IPS-NIHi11 (cell line): Measurements from ENCODE around the gene HOXA5.

Experiments used
- DNase-seq: peaks from one replicate; pipeline ENCODE4 v3.0.0; 2012; ENCODE audit warnings: mixed read lengths, low spot score

HOXA5 gene

DNA sequence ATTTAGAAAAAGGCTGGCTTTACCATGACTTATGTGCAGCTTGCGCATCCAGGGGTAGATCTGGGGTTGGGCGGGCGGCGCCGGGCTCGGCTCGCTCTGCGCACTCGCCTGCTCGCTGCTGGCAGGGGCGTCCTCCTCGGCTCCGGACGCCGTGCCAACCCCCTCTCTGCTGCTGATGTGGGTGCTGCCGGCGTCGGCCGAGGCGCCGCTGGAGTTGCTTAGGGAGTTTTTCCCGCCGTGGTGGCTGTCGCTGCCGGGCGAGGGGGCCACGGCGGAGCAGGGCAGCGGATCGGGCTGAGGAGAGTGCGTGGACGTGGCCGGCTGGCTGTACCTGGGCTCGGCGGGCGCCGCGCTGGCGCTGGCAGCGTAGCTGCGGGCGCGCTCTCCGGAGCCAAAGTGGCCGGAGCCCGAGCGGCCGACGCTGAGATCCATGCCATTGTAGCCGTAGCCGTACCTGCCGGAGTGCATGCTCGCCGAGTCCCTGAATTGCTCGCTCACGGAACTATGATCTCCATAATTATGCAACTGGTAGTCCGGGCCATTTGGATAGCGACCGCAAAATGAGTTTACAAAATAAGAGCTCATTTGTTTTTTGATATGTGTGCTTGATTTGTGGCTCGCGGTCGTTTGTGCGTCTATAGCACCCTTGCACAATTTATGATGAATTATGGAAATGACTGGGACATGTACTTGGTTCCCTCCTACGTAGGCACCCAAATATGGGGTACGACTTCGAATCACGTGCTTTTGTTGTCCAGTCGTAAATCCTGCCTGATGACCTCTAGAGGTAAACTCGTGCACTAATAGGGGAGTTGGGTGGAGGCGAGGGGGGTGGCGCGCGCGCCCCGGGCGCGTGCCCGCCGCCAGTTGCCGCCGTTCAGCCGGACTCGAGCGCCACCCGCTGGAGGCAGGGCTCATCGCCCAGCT lies at the start of gene HOXA5:
HOXA5 (minus strand) TSS at position 659 of the 927 bp plus-strand sequence; CDS start at position 585, 74 bp downstream.
- DNase-seq: peak; percentile 90

DNA sequence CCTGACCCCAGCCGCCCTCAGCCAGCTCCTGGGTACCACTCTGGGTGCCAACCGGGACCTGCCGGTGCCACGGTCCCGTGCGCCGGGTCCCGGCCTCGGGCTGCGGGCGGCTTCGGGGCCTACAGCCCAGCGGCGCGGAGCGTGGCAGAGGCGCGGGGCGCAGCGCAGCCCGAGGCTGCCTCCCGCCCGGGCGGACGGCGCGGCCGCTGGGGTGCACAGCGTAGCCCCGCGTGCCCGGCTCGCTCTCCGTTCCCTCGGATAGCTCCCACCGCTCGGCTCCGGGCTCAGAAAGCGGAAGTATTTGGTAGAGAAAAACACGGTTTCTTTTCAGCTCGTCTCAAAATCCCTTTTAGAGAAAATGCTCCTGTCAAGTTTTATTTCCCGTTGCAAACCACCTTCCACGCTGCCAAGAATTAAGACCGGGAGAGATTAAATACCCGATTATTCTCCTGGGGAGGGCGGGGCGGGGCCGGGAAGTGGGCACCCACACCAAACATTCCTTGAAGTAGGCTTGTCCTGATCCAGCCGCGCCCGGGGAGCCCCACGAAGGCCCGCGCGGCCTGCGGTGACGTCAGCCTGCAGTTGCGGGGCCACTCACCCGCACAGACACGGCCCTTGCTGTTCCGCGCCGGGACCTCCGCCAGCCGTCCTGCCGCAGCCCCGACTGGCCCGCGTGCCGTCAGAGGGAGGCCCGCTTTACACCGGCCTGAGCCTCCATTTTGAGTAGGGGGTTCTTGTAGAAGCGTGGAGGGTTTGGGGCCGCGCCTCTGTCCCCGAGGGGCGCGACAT lies 49.3 kb upstream of the HOXA5 start:
- DNase-seq: no peak

DNA sequence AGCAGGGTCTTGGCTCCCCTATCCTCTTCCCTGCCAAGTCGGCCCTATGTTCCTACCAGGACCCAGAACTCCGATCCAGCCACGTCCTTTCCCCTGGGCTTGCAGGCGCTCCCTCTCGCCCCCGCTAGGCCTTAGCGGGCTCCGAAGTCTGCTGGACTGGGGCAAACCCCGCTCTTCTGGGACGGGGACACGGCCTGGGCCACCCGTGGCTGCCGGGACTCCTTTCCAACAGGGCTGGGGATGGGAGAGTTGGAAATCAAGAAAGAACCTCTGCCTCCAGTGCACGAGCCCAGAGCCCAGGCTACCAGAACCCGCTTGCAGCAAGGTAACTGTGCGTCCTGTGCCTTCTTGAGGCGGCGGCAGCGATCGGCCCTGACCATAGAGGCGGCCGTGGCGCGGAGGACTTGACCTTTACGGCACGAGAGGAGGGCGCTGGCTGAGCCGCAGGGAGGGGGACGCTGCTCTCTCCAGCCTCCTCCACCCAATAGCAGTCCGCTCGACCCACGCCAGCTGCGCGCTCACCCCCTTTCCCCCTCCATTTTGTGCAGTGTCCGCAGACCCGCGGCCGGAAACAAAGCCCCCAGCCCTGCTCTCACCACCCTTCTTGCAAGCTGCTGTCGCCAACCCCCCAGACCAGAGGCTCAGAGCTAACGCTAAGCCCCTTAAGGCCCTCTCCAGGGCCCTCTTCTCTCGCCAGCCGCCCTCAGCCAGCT lies 48.5 kb upstream of the HOXA5 start:
- DNase-seq: no peak

DNA sequence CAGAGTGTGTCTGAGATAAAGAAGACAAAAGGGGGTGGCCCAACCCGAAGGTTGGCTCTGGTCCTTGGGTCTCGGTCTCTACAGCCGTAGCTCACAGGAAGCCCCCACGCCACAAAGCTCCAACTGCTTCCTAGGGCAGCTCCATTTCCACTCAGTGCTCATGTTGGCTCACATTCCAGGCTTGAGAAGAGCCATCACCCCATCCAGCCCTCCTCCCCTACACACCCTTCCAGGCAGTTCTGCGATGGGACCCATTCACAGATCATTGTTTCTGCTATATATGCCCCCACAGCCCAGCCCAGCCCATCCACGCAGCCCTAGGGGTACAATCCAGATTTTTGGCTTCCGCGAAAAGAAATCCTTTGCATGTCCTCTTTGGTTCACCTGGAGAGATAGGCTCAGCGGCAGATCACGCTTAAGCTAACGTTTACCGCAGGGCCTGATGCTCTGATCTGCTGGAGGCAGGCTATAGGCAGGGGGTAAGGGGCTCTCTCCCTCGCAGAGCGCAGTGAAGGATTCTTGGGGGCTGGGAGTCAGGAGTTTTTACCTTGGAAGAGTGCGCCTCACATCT lies 47.8 kb upstream of the HOXA5 start:
- DNase-seq: no peak

DNA sequence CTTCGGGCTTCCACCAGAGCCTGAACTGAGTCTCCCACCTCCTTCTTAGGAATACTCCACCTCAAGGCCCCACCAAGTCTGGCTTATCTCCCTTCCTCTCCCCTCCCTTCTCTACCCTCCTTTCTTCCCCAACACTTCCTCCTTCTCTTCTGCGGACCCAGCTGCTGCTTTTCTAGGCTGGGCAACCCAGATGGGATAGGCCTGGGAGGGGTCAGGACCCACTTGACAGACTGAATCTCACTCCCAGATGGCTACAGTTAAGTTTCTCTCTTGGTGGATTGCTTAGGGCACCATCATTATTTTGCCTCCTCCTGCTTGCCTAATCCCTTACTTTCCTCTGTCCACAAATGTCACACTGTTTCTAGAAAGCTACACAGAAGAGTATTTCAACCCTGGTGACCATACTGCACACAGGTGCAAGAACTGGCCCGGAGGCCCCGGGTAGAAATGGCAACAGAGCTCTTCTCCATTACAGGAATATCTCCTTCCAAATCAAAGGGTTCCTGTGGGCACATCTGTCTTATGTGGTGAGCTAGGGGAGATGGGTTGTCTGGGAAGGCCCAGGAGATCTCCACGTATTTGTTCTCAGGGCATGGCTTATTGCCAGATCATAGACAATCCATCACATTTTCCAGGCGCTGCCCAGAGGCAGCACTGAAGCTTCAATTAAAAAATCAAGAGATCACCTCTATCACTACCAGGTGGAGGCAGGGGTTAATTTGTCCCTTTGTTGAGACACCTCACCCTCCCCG lies 46.7 kb upstream of the HOXA5 start:
- no peak for DNase-seq

DNA sequence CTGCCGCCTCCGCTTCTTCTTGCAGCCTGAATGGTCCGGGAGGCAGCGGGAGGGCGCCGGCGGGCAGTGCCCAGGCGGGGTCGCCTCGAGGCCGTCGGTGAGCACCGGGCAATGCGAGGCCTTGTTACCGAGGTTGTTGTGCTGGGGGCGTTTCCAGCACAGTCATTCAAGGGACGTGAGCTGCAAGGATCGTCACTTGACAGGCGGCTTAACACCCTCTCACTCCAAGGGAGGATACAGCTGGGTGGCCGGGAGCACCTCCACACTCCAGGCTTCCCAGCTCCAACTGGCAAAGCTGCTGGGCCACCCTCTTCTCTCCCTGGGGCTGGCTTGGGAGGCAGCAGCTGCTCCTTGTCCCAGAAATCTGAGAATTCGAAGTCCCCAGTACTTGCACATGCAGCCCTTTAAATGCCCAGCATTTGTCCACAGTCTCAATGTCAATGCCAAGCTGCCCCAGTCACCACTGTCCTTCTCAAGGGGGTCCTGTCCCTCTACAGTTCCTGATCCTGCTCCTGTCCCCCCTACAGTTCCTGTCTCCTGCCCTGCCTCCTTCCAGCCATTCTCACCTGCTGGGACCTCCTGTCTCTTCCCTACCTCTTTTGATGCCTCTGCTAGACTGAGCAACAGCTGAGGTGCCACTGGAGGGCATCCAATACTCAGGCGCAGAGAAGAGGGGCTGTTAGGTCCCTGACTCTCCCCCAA lies 46.0 kb upstream of the HOXA5 start:
- no peak for DNase-seq

DNA sequence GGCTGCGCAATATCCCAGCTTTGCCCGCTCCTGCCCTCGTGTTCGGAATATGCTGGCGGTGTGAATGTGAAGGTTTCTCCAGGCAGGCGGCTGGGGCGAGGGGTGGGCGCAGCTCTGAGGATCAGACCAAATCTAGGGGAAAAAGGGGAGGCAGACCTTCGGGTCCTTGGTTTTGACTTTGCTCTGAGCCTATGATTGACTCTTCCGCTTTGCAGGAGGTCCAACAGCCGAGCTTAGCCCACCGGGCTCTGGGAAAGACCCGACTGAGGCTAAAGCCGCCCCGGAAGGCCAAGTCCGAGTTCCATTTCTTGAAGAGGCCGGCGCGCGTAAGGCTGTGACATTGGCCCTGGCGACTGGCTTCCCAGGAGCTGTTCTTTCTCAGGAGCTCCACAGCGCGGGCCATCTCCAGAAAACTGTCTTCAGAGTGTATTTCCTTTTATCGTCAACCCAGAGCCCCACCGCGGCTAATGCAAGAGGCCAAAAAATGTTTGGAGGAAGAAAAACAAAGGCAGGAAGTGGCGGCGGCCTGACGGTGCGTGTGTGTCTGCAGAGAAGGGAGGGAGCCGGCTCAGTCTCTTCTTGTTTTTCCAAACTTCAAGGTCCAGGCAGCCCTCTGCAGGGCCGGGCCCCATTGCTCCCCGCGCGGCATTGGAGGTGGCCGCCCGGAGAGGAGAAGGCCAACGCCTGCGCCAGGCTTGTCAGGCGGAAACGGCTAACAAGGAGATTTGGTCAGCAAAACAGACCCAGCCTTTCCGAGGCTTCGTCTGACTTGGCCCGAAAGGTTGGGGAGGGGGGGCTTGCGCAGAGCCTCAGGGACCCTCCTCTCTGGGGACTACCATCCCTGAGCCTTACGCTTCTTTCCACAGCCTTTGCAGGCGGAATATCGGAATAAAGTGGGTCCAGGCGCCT lies 45.2 kb upstream of the HOXA5 start:
- peak; percentile 41 for DNase-seq

DNA sequence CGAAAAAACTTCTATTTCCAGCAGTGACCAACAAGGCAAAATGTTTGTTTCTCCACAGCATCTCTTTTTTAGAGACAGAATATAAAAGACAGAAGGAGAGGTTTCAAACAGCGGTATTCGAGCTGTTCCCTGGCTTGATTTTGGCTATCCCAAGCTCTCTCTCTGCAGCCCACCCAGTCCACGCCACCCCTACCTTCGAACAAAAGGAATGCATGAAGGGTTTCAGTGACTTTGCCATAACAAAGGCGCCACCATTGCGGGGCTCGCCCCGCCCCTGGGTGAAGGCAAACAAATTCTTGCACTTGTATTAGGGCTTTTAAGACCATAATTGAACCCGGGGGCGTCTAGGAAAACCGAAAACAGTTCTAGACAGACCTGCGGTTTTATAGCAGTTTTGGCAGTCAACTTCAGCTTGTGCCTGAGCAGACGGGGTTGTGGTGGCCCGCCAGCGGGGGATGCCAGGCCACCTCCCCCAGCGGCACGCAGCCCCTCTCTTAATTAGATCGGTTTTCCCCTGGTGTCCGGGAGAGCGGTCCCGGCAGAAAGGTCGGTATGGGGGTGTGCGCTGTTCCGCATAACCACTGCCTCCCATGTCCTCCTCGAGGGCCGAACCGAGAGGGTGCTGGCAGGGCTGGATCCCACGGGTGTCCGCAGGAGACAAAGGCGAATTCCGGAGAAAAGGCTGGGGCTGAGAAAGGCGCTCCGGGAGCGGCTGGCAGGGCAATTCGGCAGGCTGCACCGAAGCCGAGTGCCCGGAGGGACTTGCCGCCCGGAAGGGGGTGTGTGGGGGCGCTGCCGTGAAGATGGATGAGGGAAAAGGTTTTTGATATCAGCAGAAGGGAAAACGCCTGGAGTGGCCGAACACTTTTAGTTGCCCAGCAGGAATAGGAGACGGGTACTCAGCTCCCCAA lies 44.2 kb upstream of the HOXA5 start:
- no peak for DNase-seq

DNA sequence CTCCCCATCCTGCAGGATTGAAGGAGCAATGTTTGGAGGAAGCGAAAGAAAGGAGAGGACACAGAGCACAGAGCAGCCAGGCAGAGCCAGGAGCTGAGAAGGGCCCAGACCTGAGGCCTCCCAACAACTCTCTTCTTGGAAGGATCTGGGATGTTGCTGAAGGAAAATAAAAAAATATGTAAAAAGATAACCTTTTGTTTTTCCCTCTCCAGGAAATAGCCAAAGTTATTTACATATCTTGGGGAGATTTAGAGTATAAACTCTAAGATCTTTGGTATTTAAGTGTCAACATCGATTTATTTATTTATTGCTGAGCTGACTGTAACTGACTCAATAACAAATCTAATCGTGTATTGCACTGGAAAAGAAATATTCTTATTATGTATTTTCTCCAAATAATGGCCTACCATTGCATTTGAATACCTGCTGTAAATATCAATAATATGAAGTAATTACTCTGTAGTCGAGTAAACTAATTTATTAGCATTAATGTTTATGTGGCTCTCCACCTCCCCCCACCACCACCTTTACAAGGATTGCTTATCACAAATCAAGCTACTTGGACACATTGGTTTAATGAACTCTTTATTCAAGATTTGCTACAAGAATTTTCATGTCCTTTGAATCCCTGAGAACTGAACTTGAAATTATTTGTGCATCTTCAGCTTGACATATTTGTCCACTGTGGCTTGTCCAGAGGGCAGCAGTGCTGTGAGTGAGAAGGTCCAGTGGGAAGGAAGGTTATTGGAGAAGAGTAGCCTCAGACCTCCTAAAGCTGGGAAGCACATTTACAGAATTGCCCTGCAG lies 43.4 kb upstream of the HOXA5 start:
- DNase-seq: no peak

DNA sequence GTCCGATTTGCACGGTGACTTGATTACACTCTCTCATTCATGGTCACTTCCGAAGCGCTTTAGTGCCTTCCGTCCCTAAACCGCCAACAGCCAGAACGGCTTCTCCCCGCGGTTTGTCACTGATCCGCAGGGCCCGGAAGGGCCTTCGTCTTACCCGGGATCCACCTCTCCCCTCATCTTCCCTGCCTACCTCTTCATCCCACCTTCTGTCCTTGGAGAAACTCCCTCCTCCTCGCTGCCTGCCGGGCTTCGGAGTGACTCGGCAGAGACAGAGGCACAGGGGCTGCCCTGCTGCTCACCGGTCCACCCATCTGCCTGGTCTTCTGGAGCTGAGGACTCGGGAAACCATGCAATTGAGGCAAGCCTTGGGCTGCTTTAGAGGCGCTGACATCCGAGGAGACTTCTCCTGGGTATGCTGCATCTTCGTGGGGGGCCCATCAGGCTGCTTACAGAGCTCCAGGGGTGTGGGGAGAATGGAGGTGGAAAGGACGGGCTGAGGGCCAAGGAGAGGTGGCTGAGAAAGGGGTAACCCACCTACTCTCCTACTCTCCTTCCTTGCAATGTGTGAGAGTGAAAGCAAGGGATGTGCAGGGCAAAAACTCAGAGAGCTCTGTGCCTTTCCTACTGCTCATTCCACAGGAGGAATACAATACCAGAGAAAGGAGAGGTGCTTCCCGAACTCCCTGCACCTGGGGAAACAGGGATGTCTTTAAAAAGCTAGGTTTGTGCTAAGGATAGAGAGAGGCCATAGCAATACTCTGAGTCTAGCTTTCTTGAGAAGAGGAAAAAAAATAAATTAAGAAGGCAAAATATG lies 42.6 kb upstream of the HOXA5 start:
- DNase-seq: no peak

DNA sequence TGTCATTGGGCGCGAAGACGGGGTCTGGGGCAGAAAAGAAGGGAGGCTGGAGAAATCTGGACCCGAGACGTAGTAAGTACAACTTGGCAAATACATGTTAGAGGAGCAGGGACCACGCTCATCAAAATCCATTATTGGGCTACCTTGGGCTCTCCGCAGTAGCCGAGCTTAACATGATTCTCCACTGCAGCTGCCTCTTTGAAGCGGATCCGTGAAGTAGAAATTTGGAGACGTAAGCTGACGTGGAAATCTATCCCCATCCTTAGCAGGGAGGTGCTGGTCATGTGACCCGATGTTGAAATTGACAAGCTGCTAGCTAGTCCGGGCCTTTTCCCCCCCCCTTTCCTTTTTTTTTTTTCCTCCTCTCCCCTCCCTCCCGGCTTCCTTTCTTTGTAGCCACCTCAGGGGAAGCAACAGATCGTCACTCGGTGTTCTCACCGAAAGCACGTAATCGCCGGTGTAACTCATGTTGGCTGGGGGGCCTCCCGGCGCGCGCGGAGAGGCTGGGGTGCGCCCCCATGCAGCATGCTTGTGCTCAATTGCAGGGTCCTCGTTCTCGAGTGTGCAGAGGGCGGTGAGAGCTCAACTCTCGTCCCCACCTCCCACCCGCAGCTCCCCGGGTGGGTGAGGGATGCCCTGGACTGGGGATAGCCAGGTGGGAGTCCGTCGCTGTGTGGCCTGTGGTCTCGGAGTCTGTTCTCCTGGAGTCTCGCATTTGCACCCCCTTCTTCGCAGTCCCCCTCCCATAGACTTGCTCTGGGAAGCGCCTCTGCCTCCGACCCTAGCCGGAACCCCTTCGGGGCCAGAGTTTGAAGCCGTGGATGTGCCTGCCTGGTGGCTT lies 41.8 kb upstream of the HOXA5 start, which contains the start of gene HOXA11:
HOXA11 (minus strand) TSS at position 220 of the 841 bp plus-strand sequence; CDS start at position 132, 88 bp downstream.
- no peak for DNase-seq

DNA sequence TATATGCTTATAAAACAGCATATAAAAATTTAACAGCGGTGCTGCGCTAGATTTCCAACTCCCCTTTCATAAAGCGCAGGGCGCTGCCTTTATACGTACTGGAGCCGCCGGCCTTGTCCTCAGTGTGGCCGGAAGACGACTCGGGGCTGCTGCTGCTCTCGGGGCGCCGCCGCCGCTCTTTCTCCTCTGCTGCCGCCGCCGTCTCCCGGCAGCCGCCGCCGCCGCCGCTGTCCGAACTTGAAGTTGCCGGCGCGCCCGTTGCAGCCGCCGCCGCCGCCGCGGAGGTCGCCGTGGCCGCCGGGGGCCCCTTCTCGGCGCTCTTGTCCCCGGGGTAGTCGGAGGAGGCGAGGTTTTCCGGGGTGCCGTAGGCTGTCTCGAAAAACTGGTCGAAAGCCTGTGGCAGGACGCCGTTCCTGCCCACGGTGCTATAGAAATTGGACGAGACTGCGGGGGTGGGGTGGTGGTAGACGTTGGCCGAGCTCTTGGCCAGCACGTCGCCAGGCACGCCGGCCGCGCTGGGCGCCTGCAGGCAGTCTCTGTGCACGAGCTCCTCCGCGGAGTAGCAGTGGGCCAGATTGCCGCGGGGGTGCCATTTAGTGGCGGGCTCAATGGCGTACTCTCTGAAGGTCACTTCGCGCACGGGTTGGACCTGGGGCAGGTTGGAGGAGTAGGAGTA lies 41.0 kb upstream of the HOXA5 start:
- DNase-seq: no peak

DNA sequence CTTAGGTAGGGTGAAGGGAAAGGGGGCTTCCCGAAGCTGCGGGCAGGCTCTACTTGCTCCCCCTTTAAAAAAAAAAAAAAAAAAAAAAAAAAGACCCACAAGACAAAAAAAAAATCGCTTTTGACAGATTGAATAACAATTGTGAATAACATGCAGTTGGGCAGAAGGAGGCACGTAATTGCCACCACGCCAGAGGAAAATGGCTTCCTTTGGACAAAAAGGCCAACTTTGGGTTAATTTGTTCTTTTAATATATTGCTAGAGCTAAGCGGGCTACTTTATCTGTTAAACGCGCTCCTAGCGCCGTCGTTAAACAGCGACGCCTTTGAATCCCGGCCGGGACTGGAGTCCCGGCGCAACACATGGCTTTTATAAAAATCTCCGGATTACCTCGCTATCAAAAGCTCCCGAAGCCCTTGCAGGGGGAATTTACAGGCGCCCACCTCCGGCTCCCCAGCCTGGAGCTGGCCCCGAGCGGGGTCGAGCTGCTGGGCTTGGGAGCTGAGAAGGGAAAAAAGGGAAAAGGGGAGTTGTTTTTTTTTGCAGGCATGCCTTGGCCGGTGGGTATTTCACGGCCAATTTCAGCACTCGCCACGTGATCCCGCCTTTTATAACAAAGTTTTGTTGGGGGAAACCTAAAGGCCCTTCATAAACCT lies 40.3 kb upstream of the HOXA5 start:
- no peak for DNase-seq

DNA sequence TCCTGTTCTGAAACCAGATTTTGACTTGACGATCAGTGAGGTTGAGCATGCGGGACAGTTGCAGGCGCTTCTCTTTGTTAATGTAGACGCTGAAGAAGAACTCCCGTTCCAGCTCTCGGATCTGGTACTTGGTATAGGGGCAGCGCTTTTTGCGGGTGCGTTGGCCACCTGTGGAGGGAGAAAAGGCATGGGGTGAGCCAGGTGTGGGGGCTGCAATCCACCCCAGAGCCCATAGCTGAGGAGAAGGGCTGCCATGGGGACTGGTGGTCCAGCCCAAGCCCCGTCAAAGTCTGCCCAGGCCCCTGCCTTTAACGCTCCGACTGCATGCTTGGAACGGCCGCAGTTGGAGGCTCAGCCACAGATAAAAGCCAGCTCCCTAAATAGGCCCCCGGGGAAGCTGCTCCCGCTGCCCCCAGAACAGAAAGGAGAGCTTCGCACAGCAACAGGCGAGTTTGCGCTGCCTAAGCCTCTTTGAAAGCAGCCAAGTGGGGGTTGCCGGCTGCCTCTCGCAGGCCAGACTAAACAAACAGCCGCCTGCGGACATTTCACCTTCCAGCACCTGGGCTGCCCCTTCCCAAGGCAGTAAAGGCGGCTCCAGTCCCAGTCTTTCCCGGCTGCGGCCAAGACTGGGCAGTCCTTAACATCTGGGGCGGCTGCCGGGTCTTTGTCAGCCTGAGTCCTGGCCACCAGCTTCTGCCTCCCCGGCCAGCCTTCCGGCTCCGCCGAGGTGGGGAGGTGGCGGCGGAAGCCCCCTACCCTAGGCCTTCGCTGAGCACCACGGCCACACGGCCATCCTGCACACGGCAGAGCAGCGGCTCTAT lies 39.6 kb upstream of the HOXA5 start:
- DNase-seq: peak; percentile 72
